Astrocyte (in vitro differentiated cells and primary cell): ENCODE data around the gene PCBP3.

Source experiments
- CTCF ChIP-seq: IDR thresholded peaks from 2 replicates; pipeline ENCODE4 v1.5.1; 2011; ENCODE audit warnings: low read depth, mild to moderate bottlenecking, inconsistent platforms, low read length, moderate library complexity; ENCODE audit not compliant: insufficient read depth
- EZH2 ChIP-seq: IDR thresholded peaks from 2 replicates; pipeline ENCODE4 v1.6.1; 2012; ENCODE audit warnings: mild to moderate bottlenecking, low read length, inconsistent platforms; ENCODE audit not compliant: insufficient read depth

GRCh38 chr21:45954261-45954660 lies 310.7 kb downstream of the PCBP3 start:
- TF ChIP-seq CTCF (no peak), EZH2 (no peak)
